ENCODE results near the gene TRAPPC2L.
"Not testable (repeated sequence)": the region's sequence is repeated elsewhere in the genome, so short reads cannot be mapped to it uniquely, and the experiment has no call there.

TRAPPC2L gene

GRCh38 chr16:88878967-88879787 lies 22.2 kb downstream of the TRAPPC2L start:
- no peak for DNase-seq

- no peak for DNase-seq
Observed at GRCh38 chr16:88879788-88880055, 22.8 kb downstream of the TRAPPC2L start.

DNA sequence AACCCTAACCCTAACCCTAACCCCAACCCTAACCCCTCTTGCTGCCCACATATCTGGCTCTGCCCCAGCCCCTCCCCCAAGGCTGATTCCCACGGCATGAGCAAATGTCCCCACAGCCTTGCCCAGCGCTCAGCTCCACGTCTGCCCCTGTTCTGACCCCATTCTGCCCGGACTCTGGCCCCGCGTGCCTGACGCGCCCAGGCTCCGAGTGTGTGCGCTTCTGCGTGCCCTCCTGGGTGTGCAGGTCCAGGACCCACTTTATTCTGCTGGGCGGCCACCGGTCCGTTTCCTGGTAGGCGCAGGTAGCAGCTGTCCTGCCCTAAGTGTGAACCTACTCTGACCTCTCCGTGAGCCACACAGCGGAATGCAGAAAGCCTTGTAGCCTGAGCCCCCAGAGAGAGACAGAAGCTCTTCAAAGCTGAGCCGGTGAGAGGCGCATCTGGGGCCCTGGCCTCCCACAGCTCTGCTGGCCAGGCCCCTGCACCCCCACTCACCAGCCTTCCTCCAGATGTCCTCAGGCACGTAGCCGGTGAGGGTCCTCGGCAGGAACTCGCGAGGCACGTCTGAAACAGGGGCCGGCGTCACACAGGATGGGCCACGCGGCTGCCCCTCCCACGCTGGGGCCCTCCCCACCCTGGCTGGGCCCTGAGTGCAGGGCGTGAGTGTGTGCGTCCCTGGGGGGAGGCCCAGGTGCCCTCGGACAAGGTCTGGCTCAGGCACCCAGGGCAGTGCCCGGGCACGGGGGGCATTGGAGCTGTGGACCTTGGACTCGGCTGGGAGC lies 23.5 kb downstream of the TRAPPC2L start:
- DNase-seq, result no peak

- DNase-seq, result no peak
Observed at GRCh38 chr16:88881007-88881615, 24.2 kb downstream of the TRAPPC2L start.

DNA sequence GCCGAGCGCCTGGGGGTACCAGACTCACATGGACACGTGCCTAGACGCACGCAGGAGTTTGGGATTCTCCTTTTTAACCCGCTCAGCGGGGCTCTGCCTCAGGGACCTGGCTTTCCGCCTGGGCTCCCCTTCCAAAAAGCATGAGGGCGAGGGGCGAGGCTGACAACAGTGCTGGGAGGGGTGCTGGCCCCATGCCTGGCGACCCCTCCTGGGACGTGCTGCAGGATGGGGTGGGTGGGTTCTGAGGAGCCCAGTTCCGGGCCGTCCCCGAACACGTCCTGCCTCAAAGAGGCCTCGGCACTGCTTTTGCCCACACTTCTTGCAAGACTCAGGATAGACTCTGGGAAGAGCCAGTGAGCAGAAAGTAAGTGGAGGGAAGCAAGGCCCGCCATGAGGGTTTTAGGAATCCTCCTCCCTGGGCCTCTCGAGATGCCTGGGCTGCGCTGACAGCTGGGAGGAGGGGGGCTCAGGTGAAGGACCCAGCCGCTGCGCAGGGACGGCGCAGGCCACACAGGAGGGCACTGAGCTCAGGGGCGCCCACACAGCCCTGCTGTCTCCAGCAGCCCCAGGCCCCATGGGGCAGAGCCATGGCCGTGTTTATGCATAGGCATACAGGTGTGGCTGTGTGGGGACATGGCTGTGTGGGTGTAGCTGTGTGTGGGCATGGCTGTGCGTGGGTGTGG lies 24.9 kb downstream of the TRAPPC2L start:
- DNase-seq, result no peak

GRCh38 chr16:88882358-88883030 lies 25.6 kb downstream of the TRAPPC2L start:
- no peak for DNase-seq

GRCh38 chr16:88883117-88883895 lies 26.4 kb downstream of the TRAPPC2L start:
- DNase-seq, result no peak

DNA sequence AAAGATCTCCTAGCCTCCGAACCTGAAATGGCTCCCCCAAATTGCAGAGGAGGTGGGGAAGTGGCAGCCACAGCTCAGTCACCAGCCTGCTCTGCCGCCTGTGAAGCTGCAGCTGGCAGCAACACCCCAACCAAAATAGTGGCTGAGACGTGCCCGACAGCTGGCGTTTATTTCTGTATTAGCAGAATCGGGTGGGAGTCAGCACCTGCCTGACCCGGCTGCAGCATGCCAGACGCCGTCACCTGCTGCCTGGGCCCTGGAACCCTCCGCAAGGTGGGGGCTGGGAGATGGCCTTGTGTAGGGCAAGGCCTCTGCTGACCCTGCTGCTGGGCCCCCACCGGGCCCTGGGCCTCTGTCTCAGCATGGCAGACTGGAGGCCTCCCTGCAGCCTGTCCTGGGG lies 27.0 kb downstream of the TRAPPC2L start:
- no peak for DNase-seq

- DNase-seq, result no peak
Observed at GRCh38 chr16:88884569-88885271, 27.8 kb downstream of the TRAPPC2L start.

GRCh38 chr16:88885693-88886280 lies 28.9 kb downstream of the TRAPPC2L start:
- no peak for DNase-seq

DNA sequence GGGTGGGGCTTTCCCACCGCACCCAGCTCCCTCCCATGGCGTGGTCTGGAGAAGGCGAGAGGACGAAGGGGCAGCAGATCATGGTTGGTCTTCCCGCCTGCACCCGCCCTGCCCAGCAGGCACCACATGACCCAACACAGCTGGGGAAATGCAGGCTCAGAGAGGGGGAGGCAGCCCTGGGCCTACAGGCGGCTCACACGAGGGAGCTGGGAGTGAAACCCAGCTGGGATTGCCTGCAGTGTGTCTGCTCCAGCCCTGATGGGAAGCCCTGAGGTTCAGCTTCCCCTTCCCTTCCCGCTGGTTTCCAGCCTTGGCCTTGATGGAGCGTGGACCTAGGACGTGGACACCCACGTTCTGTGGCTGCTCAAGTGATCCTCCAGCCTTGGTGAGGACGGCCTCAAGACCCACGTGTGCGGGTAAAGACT lies 29.5 kb downstream of the TRAPPC2L start:
- no peak for DNase-seq

GRCh38 chr16:88886845-88887521 lies 30.1 kb downstream of the TRAPPC2L start:
- DNase-seq, result no peak

DNA sequence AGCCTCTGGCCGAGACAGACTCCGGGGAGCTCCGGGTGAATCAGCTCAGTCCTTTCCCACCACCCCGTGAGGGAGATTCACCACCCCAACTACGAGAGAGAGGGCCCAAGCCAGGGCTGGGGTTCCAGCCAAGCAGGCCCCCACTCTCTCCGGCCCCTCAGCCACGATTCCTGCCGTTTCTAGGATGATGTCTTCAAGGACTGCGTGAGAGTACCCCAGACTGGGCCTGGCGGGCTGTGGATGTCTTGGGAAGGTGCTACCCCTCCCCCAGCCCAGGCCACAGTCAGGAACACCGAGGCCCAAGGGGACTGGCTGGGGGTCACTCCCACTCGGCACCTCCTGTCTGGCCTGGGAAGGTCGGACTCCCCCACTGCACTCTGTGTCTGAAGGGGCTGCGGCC lies 31.1 kb downstream of the TRAPPC2L start:
- no peak for DNase-seq

- DNase-seq, result no peak
Observed at GRCh38 chr16:88888461-88889387, 31.8 kb downstream of the TRAPPC2L start.

- not testable (repeated sequence) for DNase-seq
Observed at GRCh38 chr16:88889702-88890352, 32.9 kb downstream of the TRAPPC2L start.

DNA sequence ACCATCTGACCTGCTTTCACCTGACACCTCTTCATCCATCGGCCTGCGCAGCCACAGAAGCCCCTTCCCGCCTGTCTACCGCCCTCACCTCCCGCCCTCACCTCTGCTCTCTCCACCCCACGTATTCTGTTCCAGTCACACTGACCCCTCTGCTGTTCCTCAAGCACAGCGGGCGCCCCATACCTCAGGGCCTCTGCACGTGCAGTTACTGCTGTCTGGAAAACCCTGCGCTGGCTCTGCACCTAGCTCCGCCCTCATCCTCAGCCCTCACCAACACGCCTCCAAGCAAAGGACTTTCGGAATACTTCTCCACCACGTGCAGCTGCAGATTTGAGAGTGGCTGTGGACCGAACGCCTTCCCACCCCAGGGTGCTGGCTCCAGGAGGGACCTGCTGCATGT lies 34.2 kb downstream of the TRAPPC2L start:
- no peak for DNase-seq

DNA sequence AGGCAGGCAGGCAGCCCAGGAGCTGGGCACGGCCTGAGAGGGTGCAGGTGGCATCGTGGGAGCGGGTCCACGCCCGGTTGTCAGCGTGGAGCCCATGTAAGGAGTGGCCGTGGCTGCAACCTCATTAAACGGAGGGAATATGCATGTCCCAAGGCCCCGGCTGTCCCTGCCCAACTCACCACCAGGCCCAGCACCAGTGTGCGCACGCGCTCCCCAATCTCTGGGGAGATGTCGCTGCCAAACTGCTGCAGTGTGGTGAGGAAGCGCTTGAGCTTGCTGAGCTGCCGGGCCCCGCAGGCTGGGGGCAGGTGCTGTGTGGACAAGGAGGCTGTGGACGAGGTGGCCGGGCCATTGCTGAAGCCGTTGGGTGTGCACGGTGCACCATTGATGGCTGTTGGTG lies 35.1 kb downstream of the TRAPPC2L start:
- DNase-seq, result no peak

GRCh38 chr16:88893127-88893968 lies 36.4 kb downstream of the TRAPPC2L start:
- no peak for DNase-seq
